ENCODE data around the gene LIPT1.
A peak's percentile ranks its signal among the peaks of the same experiment; 100 is the strongest.
"Not testable (repeated sequence)": the region's sequence is repeated elsewhere in the genome, so short reads cannot be mapped to it uniquely, and the experiment has no call there.

Gene LIPT1

GRCh38 chr2:99180755-99181623 lies 26.2 kb downstream of the LIPT1 start, which contains the start of the genes MITD1 and MRPL30:
TSS of gene MITD1 (minus strand) at chr2:99181058. CDS start at chr2:99180981, 77 bp downstream.
TSS of gene MRPL30 (plus strand) at chr2:99181184. CDS start at chr2:99186204, 5,020 bp downstream.
- DNase-seq (ENCODE audit: low spot score): peak; percentile 94

GRCh38 chr2:99181624-99182000 lies 26.8 kb downstream of the LIPT1 start:
- no peak for DNase-seq (ENCODE audit: low spot score)

- no peak for DNase-seq (ENCODE audit: low spot score)
Observed at GRCh38 chr2:99183025-99183424, 28.3 kb downstream of the LIPT1 start.

GRCh38 chr2:99184811-99185210 lies 30.0 kb downstream of the LIPT1 start:
- DNase-seq (ENCODE audit: low spot score): no peak

DNA sequence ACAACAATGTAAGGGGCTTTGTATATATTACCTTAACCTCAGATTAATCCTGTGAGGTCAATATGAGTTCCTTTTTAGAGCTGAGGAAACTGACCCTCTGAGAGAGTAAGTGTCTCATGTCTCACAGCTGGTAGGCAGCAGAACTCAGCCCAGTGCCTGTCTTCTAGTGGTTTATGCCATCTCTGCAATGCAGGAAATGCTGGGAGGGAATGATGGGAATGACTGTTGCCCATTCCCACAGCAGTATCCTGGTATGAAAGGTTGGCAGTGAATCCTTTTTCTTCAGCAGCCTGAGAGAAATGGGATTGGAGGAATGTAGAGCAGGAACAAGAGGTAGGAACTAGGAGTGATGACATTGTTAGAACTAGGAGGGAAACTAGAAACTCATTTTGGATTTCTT lies 32.2 kb downstream of the LIPT1 start:
- DNase-seq (ENCODE audit: low spot score): no peak

DNA sequence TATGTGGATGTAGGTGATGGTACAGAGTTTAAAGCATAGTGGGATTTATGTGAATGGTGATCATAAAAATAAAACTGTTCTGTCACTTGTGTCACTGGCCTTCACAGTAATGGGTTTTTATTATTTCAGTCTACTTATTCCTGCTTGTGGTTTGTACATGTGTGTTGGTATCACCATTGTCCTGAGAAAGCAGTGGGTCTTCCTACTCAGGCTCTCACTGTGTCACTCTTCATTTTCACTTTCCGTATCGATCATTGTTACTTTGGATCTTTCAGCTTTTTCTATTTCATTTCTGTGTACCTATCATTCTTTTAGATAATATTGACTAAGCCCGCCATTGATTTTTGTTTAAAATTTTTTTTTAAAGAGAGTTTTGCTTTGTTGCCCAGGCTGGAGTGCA lies 33.6 kb downstream of the LIPT1 start:
- no peak for DNase-seq (ENCODE audit: low spot score)

GRCh38 chr2:99190548-99190947 lies 35.8 kb downstream of the LIPT1 start:
- DNase-seq (ENCODE audit: low spot score): no peak

DNA sequence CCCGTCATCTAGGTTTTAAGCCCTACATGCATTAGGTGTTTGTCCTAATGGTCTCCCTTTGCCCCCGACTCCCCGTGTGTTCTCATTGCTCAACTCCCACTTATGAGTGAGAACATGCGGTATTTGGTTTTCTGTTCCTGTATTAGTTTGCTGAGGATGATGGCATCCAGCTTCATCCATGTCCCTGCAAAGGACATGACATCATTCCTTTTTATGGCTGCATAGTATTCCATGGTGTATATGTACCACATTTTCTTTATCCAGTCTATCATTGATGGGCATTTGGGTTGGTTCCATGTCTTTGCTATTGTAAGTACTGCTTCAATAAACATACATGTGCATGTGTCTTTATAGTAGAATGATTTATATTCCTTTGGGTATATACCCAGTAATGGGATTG lies 37.6 kb downstream of the LIPT1 start:
- not testable (repeated sequence) for DNase-seq (ENCODE audit: low spot score)

- no peak for DNase-seq (ENCODE audit: low spot score)
Observed at GRCh38 chr2:99198103-99198841, 43.5 kb downstream of the LIPT1 start.

DNA sequence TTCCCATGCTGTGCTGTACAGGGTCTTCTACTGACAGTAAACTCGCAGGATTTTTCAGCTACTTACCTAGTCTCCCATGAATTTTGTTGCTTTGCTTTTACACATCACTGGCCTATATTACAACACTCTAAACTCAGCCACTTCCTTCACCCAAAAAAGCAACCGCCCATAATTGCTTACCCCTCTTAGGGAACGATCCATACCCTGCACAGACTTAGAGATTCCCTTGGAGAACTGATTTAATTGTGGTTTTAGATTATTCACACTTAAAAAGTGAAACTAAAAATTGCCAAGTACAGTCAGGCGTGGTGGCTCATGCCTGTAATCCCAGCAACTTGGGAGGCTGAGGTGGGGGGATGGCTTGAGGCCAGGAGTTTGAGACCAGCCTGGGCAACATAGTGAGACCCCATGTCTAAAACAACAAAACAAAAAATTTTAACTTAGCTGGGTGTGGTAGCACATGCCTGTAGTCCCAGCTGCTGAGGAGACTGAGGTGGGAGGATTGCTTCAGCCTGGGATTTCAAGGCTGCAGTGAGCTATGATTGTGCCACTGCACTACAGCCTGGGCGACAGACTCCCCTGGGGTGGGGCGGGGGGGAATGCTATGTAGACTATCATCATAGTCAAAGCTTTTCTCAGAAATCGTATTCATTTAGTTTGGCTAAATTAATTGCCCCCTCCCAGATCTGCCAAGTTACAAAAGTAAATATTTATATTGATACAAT lies 45.5 kb downstream of the LIPT1 start:
- DNase-seq (ENCODE audit: low spot score): no peak

GRCh38 chr2:99201959-99202678 lies 47.4 kb downstream of the LIPT1 start:
- no peak for DNase-seq (ENCODE audit: low spot score)

GRCh38 chr2:99205491-99205890 lies 50.7 kb downstream of the LIPT1 start:
- DNase-seq (ENCODE audit: low spot score): no peak
